Sigmoid colon (tissue), 4 donors: ENCODE data around the gene MRNIP.

Experiments
- CTCF ChIP-seq, 4 experiments: fragments of 450-650 bp in 3 of 4; fragments of 200-600 bp in 1 of 4; IDR thresholded peaks; one replicate each; pipeline ENCODE4 v1.5.1; 2016 to 2019; ENCODE audit warnings: antibody characterized with exemption in 4 of 4, mild to moderate bottlenecking in 3 of 4, moderate library complexity in 2 of 4
- EP300 ChIP-seq, 4 donors: sonication (generic); formaldehyde crosslinking; IDR thresholded peaks; one replicate each; pipeline ENCODE4 v1.6.1; 2017; ENCODE audit warnings: antibody characterized with exemption in 4 of 4
- POLR2A ChIP-seq, 2 donors: fragments of 450-650 bp; IDR thresholded peaks; one replicate each; pipeline ENCODE4 v1.6.1; 2016; ENCODE audit warnings: antibody characterized with exemption in 2 of 2, mild to moderate bottlenecking in 2 of 2, moderate library complexity in 2 of 2
- POLR2AphosphoS5 ChIP-seq, 4 donors: sonication (generic); formaldehyde crosslinking; IDR thresholded peaks; one replicate each; pipeline ENCODE4 v1.6.1; 2017; ENCODE audit warnings: antibody characterized with exemption in 4 of 4

- TF ChIP-seq CTCF (IDR thresholded peaks at IDR 0.05) (no peak), EP300 (IDR thresholded peaks at IDR 0.05) (no peak), POLR2AphosphoS5 (IDR thresholded peaks at IDR 0.05) (no peak), POLR2A (IDR thresholded peaks at IDR 0.05) (no peak)
These were observed 64.4 kb downstream of the MRNIP start for GRCh38 chr5:179794171-179794570.
